MCF 10A (cell line): ENCODE measurements around the gene PFKFB4. TPM values are rescaled to one million over a fixed set of nuclear protein-coding genes. Genes with fewer than 3 reads are reported as not detected.

Experiments
- BruUV-seq: library from RNA; stranded (reverse); fragments of 400-500 nt; replicated peaks from 2 replicates; lab custom pipeline; 2021; lab: Mats Ljungman, UMichigan
- CTCF ChIA-PET: fragments of 300-600 bp; sonication (Branson Sonifier 250); formaldehyde crosslinking; extraction: SDS; loops from one replicate; lab custom pipeline; 2021; ENCODE audit warnings: antibody characterized with exemption, inconsistent platforms; lab: Yijun Ruan, JAX
- POLR2A ChIA-PET: fragments of 300-600, 350-650 bp; sonication (Branson Sonifier 250); formaldehyde crosslinking; extraction: SDS; loops from one replicate; lab custom pipeline; 2020; ENCODE audit warnings: antibody characterized with exemption, inconsistent platforms; lab: Yijun Ruan, JAX
- DNase-seq: peaks from one replicate; pipeline ENCODE4 v3.0.0-alpha.2; 2018; ENCODE audit not compliant: unreplicated experiment
- H3K27ac Mint-ChIP-seq: one replicate; pipeline ENCODE4 v1.8.0; 2022; ENCODE audit warnings: mild to moderate bottlenecking, low read depth, mixed read lengths; ENCODE audit not compliant: unreplicated experiment
- H3K27me3 Mint-ChIP-seq: one replicate; pipeline ENCODE4 v1.8.0; 2022; ENCODE audit warnings: mixed read lengths; ENCODE audit not compliant: insufficient read depth, unreplicated experiment
- H3K36me3 Mint-ChIP-seq: one replicate; pipeline ENCODE4 v1.8.0; 2022; ENCODE audit warnings: mild to moderate bottlenecking, moderate library complexity, mixed read lengths; ENCODE audit not compliant: insufficient read depth, unreplicated experiment
- H3K4me1 Mint-ChIP-seq: one replicate; pipeline ENCODE4 v1.8.0; 2022; ENCODE audit warnings: mixed read lengths; ENCODE audit not compliant: insufficient read depth, unreplicated experiment
- H3K4me3 Mint-ChIP-seq: one replicate; pipeline ENCODE4 v1.8.0; 2022; ENCODE audit warnings: mild to moderate bottlenecking, moderate library complexity, mixed read lengths; ENCODE audit not compliant: unreplicated experiment
- H3K9me3 Mint-ChIP-seq: one replicate; pipeline ENCODE4 v1.8.0; 2022; ENCODE audit warnings: mixed read lengths; ENCODE audit not compliant: unreplicated experiment
- CTCF ChIP-seq: fragments of 200-600 bp; IDR thresholded peaks from one replicate; pipeline ENCODE4 v1.8.0; 2022; ENCODE audit warnings: antibody characterized with exemption, mild to moderate bottlenecking; ENCODE audit not compliant: unreplicated experiment
- intact Hi-C: fragments of 100-400 bp; cut with micrococcal nuclease; formaldehyde crosslinking; loops from 2 replicates; pipeline ENCODE4 v1.14.1; 2022
- total RNA-seq: library from RNA; stranded (reverse); gene quantifications from 2 replicates; pipeline ENCODE4 v1.2.3, GENCODE V29; 2022

Gene PFKFB4
- total RNA-seq, 1 experiment from 2014 or later: 4.6 TPM

DNA sequence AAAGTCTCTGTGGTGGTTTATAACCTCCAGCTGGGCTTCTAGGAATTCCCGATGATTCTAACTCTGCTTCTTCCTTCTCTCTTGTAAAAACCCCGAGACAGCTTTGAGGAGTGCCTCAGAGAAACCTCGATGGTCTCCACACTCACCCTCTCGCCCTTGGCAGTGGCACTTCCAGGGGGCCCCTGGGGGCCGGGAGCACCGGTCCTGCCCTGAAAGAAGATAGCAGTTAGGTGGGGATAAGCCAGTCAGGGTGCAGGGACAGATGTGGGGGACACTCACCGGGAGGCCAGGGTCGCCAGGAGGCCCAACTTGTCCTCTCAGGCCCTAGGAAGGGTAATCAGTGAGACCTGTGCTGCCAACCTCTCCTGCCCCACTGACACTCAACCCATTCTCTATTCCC is 28.8 kb upstream of the PFKFB4 start:
- POLR2A ChIA-PET: interaction anchor here (0.8 kb wide), 1 partner anchor 18 kb away, joined by 3 read pairs; no protein-coding TSS in a partner anchor
- BruUV-seq: no TSS peak

DNA sequence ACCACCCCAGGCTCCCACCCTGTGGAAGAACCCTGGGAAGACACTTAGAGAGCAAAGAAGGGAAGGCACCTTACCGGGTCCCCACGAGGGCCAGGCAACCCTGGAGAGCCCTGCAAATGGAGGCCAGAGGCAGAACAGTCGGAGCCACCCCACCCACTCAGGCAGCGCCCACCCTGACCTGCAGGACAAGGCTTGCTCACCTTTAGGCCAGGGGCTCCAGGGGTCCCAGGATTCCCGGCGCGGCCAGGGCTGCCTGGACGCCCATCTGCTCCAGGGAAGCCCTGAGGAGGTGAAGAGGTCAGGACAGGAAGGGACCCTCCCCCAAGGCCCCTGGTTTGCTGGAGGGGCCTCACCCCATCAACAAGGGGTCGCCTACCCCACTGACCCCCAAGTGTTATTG is 28.2 kb upstream of the PFKFB4 start:
- no peaks in the 10 kb centered on the region for H3K27me3 Mint-ChIP-seq
- no peak overlapping the region for H3K4me3 Mint-ChIP-seq
- H3K36me3 Mint-ChIP-seq: peaks cover 54% of the 10 kb centered on the region
- no peak for DNase-seq
- H3K4me1 Mint-ChIP-seq: peaks cover 7% of the 10 kb centered on the region
- no peak for TF ChIP-seq CTCF
- H3K27ac Mint-ChIP-seq: no peak overlapping the region
- CTCF ChIA-PET: interaction anchor here (1.2 kb wide), 1 partner anchor 26 kb away, joined by 5 read pairs; no protein-coding TSS in a partner anchor
- H3K9me3 Mint-ChIP-seq: no peaks in the 10 kb centered on the region
- POLR2A ChIA-PET: interaction anchor here (0.8 kb wide), 1 partner anchor 17 kb away, joined by 3 read pairs; no protein-coding TSS in a partner anchor
- no TSS peak for BruUV-seq
- intact Hi-C loops: no loop called here

More for the DNA sequence above, 28.8 kb upstream of the PFKFB4 start:
- CTCF ChIA-PET: interaction anchor here (1.2 kb wide), 1 partner anchor 27 kb away, joined by 5 read pairs; no protein-coding TSS in a partner anchor
- Mint-ChIP-seq H3K36me3 (peaks cover 55% of the 10 kb centered on the region), H3K4me1 (peaks cover 7% of the 10 kb centered on the region), H3K4me3 (no peak overlapping the region), H3K27ac (no peak overlapping the region), H3K9me3 (no peaks in the 10 kb centered on the region), H3K27me3 (no peaks in the 10 kb centered on the region)
- no peak for TF ChIP-seq CTCF
- no peak for DNase-seq
- intact Hi-C loops: no loop called here

DNA sequence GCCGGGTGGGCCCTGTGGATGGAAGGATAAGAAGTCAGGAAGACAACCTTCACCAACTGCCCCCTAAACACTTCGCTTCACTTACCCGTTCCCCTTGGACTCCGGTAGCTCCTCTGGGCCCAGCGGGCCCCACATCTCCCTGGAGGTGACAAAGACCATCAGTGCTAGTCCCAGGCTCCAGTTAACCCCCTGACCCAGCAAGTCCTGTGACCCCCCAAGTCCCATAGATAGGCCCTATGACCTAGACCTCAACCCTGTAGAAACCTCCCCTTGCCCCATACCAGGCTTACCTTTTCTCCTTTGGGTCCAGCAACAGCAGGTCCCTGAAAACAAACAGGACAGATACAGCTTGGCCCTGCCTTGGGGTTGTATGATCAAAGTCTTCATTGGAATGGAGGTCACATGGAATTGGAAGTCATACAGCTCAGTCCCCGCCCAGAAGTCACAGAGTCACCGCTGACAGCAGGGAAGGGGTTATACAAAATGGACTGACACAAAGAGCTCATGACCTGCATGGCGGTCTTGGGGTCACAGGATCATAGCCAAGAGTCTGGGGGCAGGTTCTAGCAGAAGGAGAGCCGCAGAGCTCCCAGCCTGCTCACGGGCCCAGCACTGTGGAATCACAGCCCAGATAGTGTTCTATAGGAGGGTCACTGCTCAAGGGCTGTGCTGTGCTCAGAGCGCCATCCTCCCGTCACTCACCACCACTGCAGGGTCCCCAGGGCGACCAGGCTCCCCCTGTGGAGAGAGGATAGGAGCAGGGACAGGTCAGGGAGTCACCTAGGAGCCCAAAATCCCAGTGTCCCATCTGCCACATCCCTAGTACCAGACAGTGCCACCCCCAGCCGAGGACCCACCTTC is 25.2 kb upstream of the PFKFB4 start:
- intact Hi-C loops: no loop called here
- CTCF ChIA-PET: interaction anchor here (0.5 to 0.8 kb wide), 3 partner anchors 16 to 177 kb away, joined by 3 read pairs; no protein-coding TSS in a partner anchor
- H3K4me1 Mint-ChIP-seq: no peaks in the 10 kb centered on the region
- H3K4me3 Mint-ChIP-seq: no peak overlapping the region
- peak overlapping the region; percentile 51 for H3K27ac Mint-ChIP-seq
- no peak for DNase-seq
- POLR2A ChIA-PET: interaction anchor here (1.1 kb wide), 1 partner anchor 20 kb away, joined by 3 read pairs; no protein-coding TSS in a partner anchor
- no peak for TF ChIP-seq CTCF
- BruUV-seq: no TSS peak
- H3K27me3 Mint-ChIP-seq: no peaks in the 10 kb centered on the region
- H3K36me3 Mint-ChIP-seq: peaks cover 49% of the 10 kb centered on the region
- H3K9me3 Mint-ChIP-seq: no peaks in the 10 kb centered on the region

DNA sequence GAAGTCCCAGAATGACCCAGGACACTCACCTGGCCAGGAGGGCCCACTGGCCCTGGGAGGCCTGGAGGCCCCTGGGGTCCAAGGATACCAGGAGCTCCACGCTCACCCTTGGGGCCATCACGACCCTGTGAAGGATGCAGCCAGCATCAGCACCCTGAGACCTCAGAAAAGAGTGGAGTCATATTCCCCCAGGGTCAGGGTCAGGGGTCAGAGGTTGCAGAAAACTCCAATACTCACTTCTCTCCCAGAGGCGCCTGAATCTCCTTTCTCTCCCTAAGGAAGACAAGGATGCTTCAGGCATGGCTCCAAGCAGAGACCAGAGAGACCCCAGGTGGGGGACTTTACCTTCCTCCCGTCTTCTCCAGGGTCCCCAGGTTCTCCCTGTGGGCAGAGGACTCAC is 20.0 kb upstream of the PFKFB4 start:
- H3K36me3 Mint-ChIP-seq: peaks cover 36% of the 10 kb centered on the region
- no TSS peak for BruUV-seq
- POLR2A ChIA-PET: interaction anchor here (0.9 to 1.0 kb wide), 2 partner anchors 10 to 87 kb away, joined by 3 read pairs; no protein-coding TSS in a partner anchor
- H3K4me1 Mint-ChIP-seq: no peaks in the 10 kb centered on the region
- DNase-seq: no peak
- TF ChIP-seq CTCF: no peak
- H3K9me3 Mint-ChIP-seq: no peaks in the 10 kb centered on the region
- intact Hi-C loops: no loop called here
- no peak overlapping the region for H3K27ac Mint-ChIP-seq
- H3K4me3 Mint-ChIP-seq: no peak overlapping the region
- CTCF ChIA-PET: no interaction called here
- no peaks in the 10 kb centered on the region for H3K27me3 Mint-ChIP-seq
